Erythroblast (primary cell): ENCODE data around the gene CFAP45.
A peak's percentile ranks its signal among the peaks of the same experiment; 100 is the strongest.

Source experiments
- DNase-seq, 2 experiments: peaks; one replicate each; lab custom pipeline; 2025; lab: John Stamatoyannopoulos, UW
- GATA1 ChIP-seq: IDR thresholded peaks from 2 replicates; pipeline ENCODE4 v1.6.1; 2011; ENCODE audit warnings: low read depth, mild to moderate bottlenecking, control low read depth, low read length, moderate library complexity
- POLR2A ChIP-seq: IDR thresholded peaks from 2 replicates; pipeline ENCODE4 v1.6.1; 2011; ENCODE audit warnings: mild to moderate bottlenecking, low read length

Gene CFAP45

DNA sequence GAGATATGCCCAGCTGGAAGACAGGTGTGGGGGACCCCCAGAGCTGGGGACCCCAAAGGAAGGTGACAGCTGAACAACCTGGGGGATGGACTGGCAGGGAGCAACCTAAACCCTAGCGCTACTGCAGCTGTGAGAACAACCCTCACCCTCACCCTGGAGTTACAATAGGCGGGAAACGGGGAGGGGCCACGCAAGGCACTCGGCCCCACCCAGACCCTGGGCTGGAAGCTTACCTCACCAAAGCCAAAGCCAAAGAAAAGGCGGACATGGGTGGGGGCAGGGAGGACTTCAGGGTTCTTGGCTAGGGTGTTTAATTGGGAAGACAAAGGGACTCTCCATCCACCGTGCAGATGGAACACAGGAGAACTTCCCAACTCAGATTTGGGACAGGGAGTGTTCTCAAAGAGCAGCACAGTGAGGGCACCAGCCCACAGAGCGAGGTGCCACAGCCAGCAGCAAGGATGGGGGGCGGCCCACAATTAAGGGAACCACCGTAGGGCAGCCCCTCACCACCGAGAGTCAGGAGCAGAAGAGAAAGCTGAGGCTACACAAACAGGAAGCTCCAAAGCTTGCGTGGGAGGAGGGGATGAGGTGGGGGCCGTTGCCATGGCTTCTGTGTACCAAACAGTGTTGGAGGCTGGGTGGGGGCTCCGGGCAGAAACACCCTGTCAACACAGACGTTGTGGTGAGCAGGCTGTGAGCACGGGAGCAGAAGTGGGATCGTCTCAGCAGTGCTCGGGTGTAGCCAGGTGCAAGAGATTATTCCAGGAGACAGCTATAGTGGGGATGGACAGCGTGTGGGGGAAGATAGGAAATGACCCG lies 23.4 kb upstream of the CFAP45 start:
- TF ChIP-seq GATA1 (no peak), POLR2A (peak; percentile 69)
- peak; percentile 82 for DNase-seq

DNA sequence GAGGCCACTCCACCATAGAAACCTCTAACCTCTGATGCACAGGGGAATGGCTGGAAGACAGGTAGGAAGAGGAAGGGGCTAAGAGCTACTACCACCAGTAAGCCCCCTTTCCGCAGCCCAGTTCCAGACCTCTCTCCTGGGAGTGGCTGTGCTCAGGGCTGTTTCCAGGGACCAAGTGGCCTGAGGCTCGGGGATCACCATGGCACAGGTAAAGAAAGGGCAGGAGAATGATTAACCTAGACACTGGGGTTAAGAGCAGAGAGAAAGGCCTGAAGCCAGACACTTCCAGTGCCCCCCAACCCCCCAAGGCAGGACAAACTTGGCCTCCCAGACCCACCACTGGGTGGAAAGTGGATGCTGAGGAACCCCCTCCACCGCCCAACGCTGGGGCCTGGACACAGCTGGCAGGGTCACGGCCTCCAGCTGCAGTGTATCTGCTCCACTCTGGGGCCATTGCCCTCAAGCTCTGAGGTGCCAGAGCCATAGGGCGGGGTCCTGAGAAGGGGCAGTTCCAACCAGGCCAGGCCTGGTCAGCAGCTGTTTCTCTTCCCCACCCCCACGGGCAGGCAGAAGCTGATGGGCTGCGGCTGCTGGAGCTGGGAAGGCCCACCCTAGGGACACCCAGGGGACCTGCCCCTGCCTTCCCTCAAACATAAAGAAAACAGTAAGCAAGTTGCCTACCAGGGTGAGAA lies 22.7 kb upstream of the CFAP45 start:
- no peak for TF ChIP-seq GATA1
- no peak for TF ChIP-seq POLR2A
- peak; percentile 53 to 59 for DNase-seq

DNA sequence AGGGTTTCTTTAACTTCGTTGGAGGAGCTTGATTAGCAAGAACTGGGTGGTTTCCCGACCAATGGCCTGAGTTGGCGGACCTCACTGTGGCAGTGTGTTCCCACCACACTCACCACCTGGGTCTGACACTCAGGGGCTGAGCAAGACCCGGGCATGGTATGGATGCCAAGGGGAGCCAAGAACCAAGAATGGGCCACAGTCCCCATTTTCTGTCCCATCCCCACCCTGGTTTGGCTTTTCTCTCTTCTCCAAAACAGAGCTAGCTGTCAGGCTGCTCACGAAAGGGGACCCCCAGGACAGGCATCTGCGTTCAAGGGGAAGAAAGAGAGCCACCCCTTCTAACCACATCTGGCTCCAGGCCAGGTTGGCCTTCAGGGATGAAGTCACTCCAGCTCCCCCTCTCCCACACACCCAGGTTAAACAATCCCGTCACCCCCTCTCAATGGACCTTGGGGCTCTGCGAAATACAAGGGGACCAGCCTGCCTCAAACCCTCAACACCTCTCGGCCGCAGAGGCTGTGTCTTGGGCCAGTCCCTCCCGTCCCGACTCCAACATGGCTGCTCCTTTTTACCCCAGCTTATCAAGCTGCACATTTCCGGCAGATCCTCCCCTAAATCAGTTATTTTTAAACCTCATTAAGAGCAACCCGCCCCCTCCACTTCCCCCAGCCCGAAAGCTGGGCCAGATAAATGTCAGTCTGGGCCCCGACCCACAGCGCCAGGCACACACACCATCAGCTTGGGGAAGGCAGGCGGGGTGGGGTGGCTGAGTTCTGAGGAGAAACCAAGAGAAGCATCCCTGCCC lies 21.9 kb upstream of the CFAP45 start:
- no peak for TF ChIP-seq POLR2A
- TF ChIP-seq GATA1 = no peak
- DNase-seq = peak; percentile 61 to 78

DNA sequence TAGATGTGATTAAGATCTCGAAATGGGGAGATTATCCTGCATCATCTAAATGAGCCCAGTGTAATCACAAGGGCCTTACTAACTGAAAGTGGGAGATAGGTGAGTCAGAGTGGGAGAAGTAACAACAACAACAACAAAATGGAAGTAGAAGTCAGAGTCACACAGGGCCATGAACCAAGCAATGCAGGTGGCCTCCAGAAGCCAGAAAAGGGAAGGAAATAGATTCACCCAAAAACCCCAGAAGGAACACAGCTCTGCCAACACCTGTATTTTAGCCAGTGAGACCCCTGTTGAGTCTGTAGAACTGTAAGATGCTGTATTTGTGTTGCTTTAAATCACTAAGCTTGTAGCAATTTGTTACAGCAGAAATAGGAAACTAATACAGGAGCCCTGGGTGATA lies 21.3 kb upstream of the CFAP45 start:
- peak in 1 of 2 experiments; percentile 25 for DNase-seq
- TF ChIP-seq GATA1 = no peak
- TF ChIP-seq POLR2A = no peak

DNA sequence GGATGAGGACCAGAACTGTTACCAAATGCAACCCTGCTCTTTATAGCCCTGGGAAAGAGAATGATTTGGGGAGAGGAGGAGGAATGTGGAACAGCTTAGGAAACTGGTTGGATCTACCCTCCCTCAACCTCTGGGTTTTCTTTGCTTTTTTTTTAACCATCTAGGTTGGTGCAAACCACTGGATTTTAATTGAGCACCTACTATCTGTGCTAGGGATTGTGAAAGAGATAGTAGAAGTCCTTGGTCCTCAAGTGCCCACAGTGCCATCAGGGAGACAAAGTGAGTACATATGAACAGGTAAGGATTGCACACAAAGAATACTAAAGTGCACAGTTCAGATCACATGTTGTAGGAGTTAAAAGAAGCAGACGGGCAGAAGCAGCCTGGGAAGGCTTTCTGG lies 20.7 kb upstream of the CFAP45 start:
- no peak for TF ChIP-seq POLR2A
- TF ChIP-seq GATA1 = no peak
- DNase-seq = no peak

DNA sequence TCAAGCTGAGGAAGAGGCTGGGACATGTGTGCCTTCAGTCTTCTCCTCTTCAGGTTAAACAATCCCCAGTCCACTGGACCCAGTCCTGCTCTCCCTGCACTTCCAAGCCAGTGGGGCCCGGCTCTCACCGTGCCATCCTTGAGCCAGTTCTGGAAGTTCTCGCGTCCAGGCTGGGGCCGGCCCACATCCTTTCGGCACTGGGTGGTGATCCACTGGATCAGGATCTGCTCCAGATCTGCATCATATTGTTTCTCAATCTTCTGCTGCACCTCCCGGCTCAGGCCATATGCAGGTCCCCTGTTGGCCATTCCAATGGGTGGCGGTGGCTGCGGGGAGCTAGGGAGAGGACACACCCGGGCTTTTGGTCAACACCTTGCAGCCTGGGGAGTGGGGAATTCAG lies 20.2 kb upstream of the CFAP45 start:
- TF ChIP-seq GATA1 (no peak), POLR2A (no peak)

DNA sequence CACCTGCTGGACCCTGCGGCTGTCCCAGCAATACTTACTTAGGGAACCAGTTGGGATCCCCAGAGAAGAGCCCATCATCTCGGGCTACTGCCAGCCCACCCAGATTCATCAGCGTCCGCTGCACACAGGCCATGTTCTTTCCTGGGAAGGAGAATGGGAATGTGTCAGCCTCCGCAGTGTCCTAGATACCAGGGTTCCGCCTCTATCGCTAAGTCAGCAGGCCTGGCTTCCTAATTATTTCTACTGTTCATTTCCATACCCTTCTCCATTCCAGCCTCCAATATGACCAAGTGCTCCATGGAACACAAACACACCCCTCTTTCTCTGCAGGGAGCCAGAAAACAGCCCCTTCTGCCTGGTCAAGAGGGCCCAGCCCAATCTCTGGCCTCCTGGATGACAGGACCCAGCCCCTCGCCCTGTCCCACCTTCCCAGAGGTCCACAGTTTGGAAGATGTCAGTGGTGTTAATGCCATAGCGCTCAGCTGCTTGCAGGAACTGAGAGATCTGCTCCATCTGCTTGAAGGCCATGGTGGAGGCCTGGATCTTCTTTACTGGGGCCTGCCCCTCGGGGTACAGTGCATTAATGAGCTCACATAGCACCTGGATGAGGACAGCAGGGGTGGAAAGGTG lies 19.4 kb upstream of the CFAP45 start:
- DNase-seq = no peak
- TF ChIP-seq POLR2A (no peak), GATA1 (no peak)

More for the DNA sequence above, 20.2 kb upstream of the CFAP45 start:
- DNase-seq = no peak

DNA sequence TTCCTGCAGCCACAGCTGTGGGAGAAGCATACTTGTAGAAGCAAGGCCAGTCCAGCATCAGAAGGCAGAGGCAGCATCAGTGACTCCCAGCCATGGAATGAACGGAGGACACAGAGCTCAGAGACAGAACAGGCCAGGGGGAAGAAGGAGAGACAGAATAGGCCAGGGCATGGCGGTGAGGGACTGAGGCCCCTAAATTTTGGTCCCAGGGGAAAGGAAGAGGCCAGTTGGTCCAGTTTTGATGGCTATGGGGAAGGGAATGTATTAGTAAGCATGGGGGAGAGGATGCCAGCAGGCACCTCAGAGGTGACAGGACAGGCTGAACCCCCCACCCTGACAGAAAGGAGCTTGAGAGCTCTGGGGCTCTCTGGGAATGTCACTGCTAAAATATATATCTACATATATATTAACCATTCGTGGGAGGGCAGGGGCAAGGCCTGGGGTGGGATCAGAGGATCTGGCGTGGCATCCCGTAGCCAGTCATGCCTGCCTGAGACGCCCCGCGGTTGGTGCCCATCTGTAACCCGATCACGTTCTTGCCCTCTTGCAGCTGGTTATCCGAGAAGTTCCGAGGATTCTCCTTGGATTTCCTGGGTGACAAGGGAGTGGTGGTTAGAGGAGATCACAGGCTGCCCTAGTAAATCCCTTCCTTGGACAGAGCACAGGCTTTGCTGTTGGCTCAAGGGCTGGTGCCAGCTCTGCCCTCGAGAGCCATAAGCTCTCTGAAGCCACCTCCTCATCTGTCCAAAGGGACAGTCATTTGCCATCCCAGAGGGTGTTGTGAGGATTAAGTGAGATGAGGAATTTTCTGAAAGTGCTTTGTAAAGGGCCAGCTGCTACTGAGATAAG lies 18.6 kb upstream of the CFAP45 start:
- no peak for TF ChIP-seq GATA1
- no peak for DNase-seq

DNA sequence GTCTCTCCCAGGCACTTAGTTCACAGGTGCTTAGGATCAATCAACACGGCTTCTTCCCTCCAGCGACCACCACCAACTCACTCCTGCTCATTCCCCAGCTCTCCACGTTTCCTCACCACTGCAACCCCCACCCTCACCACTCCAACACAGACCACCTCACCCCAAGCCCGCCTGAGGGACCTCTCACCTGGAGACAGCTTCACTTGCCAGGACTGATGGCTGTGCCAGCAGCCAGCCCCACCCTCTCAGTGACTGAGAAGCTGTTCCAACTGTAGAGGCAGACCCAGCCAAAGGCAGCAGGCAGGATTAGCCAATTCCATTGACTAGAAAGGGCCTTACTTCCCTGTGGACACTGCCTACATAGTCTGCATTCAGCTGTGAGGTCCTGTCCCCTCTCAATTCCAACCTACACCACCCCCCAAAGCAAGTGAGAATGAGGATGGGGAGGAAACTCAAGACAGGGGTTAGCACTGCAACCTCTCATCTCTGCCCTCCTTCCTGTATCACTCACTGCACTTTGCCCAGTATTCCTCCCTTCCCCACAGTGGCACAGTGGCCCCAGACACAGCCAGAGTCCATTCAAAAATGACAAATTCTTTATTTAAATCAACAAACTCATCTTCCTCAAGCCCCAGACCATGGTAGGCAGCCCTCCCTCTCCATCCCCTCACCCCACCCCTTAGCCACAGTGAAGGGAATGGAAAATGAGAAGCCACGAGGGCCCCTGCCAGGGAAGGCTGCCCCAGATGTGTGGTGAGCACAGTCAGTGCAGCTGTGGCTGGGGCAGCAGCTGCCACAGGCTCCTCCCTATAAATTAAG lies 17.8 kb upstream of the CFAP45 start:
- TF ChIP-seq GATA1 = no peak
- TF ChIP-seq POLR2A = no peak
- DNase-seq = no peak

DNA sequence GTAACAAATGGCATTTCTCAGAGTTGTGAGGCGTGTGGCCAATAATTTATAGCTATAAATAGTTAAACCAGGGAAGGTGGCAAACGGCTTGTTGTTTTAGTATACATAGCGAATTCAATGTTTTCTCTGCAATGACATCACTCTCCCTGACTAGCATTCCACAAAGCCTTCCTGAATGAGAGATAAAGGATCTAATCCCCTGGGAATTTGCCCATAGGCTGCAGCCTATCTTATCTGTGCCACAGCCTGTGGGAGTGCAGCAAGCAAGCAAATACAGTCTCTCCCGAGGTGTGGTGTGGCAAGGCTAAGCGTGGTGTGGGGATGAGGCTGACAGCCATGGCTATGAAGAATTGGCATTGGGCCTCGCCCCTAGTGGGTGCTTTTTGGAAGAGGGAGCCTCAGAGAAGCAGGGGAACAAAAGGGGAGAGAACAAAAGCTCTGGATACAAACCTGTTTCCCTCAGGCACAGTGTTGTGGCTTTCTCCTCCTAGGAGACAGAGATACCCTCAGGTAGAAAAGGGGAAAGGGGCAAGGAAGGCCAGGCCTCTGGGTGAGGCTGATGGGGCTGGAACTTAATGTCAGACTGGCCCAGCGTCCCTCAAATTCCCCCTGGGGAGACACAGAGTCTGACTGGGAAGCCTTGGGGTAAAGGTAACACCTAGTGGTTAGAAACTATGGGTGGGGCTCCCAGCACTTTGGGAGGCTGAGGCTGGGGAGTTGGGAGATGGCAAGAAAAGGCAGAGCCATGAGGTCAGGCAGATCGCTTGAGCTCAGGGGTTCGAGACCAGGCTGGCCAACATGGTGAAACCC lies 16.5 kb upstream of the CFAP45 start:
- DNase-seq = no peak
- TF ChIP-seq GATA1 (no peak), POLR2A (no peak)
